Stimulated activated CD4-positive, alpha-beta T cell treated with anti-CD3 and anti-CD28 coated beads, Interleukin-2, amount 100 ng/mL, for 48 hours (primary cell): Measurements from ENCODE around the gene CUX1.
"Not testable (repeated sequence)": the region's sequence is repeated elsewhere in the genome, so short reads cannot be mapped to it uniquely, and the experiment has no call there.

ENCODE experiments used
- DNase-seq, 2 donors: peaks; one replicate each; pipeline ENCODE4 v3.0.0-alpha.2; 2020

Gene CUX1

GRCh38 chr7:102302025-102302424 lies 484.6 kb downstream of the CUX1 start:
- DNase-seq: no peak

- DNase-seq: no peak
Observed at GRCh38 chr7:102303669-102304422, 486.4 kb downstream of the CUX1 start.

- no peak for DNase-seq
Observed at GRCh38 chr7:102304668-102305067, 487.2 kb downstream of the CUX1 start.

GRCh38 chr7:102305414-102306268 lies 488.2 kb downstream of the CUX1 start:
- no peak for DNase-seq

GRCh38 chr7:102306916-102307677 lies 489.7 kb downstream of the CUX1 start:
- peak in 1 of 2 donors; percentile 10 for DNase-seq

GRCh38 chr7:102310414-102310815 lies 493.0 kb downstream of the CUX1 start:
- DNase-seq: no peak

- DNase-seq: no peak
Observed at GRCh38 chr7:102312317-102312716, 494.9 kb downstream of the CUX1 start.

GRCh38 chr7:102313997-102314780 lies 496.8 kb downstream of the CUX1 start:
- DNase-seq: no peak

- DNase-seq: no peak
Observed at GRCh38 chr7:102317231-102318059, 500.0 kb downstream of the CUX1 start.

GRCh38 chr7:102318482-102318971 lies 501.1 kb downstream of the CUX1 start:
- no peak for DNase-seq

GRCh38 chr7:102319671-102320070 lies 502.2 kb downstream of the CUX1 start:
- DNase-seq: no peak

- DNase-seq: no peak
Observed at GRCh38 chr7:102320181-102320580, 502.8 kb downstream of the CUX1 start.

GRCh38 chr7:102320601-102321350 lies 503.4 kb downstream of the CUX1 start:
- DNase-seq: no peak

- DNase-seq: peak in 1 of 2 donors; percentile 4
Observed at GRCh38 chr7:102321351-102322201, 504.1 kb downstream of the CUX1 start.

- no peak for DNase-seq
Observed at GRCh38 chr7:102322202-102322715, 504.8 kb downstream of the CUX1 start.

GRCh38 chr7:102323914-102324195 lies 506.4 kb downstream of the CUX1 start:
- no peak for DNase-seq

GRCh38 chr7:102325106-102325505 lies 507.7 kb downstream of the CUX1 start:
- not testable (repeated sequence) for DNase-seq

- DNase-seq: no peak
Observed at GRCh38 chr7:102326157-102326889, 508.9 kb downstream of the CUX1 start.

GRCh38 chr7:102327183-102327582 lies 509.8 kb downstream of the CUX1 start:
- DNase-seq: not testable (repeated sequence)
